Kidney epithelial cell (primary cell): ENCODE measurements around the gene PLAAT3. TPM values are rescaled to one million over a fixed set of nuclear protein-coding genes. Genes with fewer than 3 reads are reported as not detected.
"Not testable (repeated sequence)": the region's sequence is repeated elsewhere in the genome, so short reads cannot be mapped to it uniquely, and the experiment has no call there.

Experiments
- DNase-seq: peaks from one replicate; pipeline ENCODE4 v3.0.0-alpha.2; 2010; ENCODE audit warnings: low read depth
- H3K27me3 ChIP-seq: 2 replicates; pipeline ENCODE4 v1.6.0; 2011; ENCODE audit warnings: low read length; ENCODE audit not compliant: control insufficient read depth, insufficient read depth
- H3K36me3 ChIP-seq: 2 replicates; pipeline ENCODE4 v1.5.1; 2011; ENCODE audit warnings: low read length; ENCODE audit not compliant: control insufficient read depth, insufficient read depth
- H3K4me3 ChIP-seq: 2 replicates; pipeline ENCODE4 v1.5.1; 2011; ENCODE audit warnings: low read depth, mild to moderate bottlenecking, control low read depth, low read length
- total RNA-seq: library from RNA; depleted of rRNA; stranded (reverse); fragments of >200 nt; gene quantifications from 2 replicates; pipeline ENCODE4 v1.2.3, GENCODE V29; 2015
- TF ChIP-seq, protein P1 (sequence below): IDR thresholded peaks from 2 replicates; pipeline ENCODE4 v1.5.1; 2011; ENCODE audit warnings: mild to moderate bottlenecking, moderate library complexity, low read length, control low read depth, inconsistent platforms; ENCODE audit not compliant: insufficient read depth, poor library complexity, severe bottlenecking

The PLAAT3 gene
- total RNA-seq, 1 donor from 2014 or later = 81.0 TPM

DNA sequence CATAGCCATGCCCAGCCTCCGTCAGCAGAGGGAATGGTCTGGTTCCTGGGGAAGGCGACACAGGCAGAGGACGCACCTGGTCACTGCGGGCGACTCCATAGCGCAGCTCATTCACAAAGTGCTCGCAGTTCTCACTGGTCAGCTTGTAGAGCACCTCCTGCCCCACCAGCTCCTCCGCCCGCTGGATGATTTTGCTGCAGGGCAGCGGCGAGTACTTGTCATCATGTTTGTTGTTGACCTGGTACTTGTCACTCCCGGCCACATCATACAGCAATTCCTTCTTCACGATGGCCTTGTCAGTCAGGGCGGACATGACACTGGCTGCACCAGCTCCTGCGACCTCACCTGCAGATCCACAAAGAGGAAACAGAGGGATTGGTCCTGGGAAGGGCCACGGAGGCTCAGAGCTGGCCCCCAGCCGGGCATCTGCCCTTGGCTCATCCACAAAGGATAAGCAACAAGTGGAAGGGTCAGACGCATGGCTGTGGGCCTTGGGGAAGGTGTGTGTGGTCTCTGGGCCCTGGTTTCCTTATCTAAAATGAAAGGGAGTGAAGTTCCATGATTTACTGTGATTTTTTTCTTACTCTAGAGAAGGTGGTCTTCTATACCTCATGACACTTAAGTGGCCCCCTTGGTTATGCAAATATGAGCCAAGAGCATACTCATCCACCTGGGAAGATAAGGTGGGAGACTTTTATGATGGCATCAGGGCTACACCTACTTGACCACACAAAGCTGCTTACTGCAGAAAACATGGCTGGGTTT, 24.0 kb downstream of the PLAAT3 start:
- Histone ChIP-seq H3K27me3 (no peaks in the 10 kb centered on the region), H3K4me3 (no peak overlapping the region), H3K36me3 (peaks cover 2% of the 10 kb centered on the region)
- TF ChIP-seq, protein P1, sequence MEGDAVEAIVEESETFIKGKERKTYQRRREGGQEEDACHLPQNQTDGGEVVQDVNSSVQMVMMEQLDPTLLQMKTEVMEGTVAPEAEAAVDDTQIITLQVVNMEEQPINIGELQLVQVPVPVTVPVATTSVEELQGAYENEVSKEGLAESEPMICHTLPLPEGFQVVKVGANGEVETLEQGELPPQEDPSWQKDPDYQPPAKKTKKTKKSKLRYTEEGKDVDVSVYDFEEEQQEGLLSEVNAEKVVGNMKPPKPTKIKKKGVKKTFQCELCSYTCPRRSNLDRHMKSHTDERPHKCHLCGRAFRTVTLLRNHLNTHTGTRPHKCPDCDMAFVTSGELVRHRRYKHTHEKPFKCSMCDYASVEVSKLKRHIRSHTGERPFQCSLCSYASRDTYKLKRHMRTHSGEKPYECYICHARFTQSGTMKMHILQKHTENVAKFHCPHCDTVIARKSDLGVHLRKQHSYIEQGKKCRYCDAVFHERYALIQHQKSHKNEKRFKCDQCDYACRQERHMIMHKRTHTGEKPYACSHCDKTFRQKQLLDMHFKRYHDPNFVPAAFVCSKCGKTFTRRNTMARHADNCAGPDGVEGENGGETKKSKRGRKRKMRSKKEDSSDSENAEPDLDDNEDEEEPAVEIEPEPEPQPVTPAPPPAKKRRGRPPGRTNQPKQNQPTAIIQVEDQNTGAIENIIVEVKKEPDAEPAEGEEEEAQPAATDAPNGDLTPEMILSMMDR = no peak
- DNase-seq = no peak

DNA sequence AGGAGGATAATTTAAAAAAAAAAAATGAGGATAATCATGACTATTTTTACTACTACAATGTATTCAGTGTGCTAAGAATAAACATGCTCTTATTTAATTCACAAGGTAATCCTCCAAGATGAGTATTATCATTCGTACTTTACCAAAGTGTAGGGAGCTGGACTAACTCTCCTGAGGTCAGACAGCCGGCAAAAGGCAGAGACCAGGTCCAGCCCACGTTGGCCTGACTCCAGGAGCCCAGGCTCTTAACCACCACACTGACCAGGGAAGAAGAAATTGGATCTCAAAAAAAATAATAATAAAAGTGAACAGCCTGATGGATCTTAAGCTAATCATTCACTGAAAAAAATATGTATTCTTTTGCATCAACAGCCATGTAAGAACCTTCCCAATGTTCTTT, 25.2 kb downstream of the PLAAT3 start:
- Histone ChIP-seq H3K36me3 (peaks cover 2% of the 10 kb centered on the region), H3K4me3 (no peak overlapping the region), H3K27me3 (no peaks in the 10 kb centered on the region)
- TF ChIP-seq, protein P1 = no peak
- DNase-seq = no peak

DNA sequence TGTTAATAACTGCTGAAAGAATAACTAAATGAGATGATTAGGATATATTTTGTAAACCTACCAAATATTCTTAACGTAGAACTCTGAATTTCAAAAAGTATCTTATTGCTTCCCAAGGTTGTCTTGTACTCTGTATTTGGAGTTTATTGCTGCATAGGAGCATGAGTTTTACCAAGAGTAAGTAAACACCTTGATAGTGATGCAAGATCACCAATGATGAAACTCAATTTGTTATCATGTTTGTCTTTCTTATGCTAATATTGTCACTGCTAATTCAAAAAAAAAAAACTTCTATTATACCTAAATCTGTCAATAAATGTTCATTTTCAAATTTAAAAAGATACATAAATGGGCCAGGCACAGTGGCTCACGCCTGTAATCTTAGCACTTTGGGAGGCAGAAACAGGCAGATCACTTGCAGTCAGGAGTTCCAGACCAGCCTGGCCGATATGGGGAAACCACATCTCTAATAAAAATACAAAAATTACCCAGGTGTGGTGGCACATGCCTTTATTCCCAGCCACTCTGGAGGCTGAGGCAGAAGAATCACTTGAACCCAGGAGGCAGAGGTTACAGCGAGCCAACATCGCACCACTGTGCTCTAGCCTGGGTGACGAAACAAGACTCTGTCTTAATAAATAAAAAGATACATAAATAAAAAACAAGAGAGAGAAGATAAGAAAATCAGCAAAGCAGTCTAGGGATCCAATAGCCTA, 27.6 kb downstream of the PLAAT3 start:
- TF ChIP-seq, protein P1 = no peak
- Histone ChIP-seq H3K4me3 (no peak overlapping the region), H3K36me3 (peaks cover 2% of the 10 kb centered on the region), H3K27me3 (no peaks in the 10 kb centered on the region)
- DNase-seq = no peak

DNA sequence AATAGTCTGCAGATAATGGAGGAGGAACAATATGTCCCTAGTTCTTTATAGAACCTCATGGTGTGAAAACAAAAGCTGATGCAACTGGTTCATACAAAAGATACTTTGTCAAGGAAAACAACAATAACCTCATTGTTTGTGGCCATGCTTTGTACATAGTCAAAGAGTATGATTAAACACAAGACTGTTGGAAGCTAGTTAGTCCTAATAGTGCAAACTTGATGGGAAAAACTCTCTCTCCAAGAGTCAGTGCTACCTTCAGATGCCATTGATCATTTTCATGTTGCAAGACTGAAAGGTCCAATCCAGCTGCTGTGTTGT, 30.9 kb downstream of the PLAAT3 start:
- Histone ChIP-seq H3K36me3 (peaks cover 2% of the 10 kb centered on the region), H3K4me3 (no peak overlapping the region), H3K27me3 (no peaks in the 10 kb centered on the region)
- TF ChIP-seq, protein P1 = no peak
- DNase-seq = no peak

DNA sequence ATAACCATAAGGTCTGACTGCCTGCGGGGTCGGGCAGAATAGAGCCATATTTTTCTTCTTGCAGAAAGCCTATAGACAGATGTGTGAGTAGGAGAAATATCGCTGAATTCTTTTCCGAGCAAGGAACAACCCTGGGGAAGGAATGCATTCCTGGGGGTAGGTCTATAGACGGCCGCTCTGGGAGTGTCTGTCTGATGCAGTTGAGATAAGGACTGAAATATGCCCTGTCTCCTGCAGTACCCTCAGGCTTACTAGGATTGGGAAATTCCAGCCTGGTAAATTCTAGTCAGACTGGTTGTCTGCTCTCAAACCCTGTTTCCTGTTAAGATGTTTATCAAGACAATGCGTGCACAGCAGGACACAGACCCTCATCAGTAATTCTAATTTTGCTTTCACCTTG, 33.0 kb downstream of the PLAAT3 start:
- DNase-seq, H3K4me3 ChIP-seq, H3K36me3 ChIP-seq, H3K27me3 ChIP-seq: not testable (repeated sequence)

DNA sequence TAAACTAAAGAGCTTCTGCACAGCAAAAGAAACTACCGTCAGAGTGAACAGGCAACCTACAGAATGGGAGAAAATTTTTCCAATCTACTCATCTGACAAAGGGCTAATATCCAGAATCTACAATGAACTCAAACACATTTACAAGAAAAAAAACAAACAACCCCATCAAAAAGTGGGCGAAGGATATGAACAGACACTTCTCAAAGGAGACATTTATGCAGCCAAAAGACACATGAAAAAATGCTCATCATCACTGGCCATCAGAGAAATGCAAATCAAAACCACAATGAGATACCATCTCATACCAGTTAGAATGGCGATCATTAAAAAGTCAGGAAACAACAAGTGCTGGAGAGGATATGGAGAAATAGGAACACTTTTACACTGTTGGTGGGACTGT, 35.4 kb downstream of the PLAAT3 start:
- not testable (repeated sequence) for H3K4me3 ChIP-seq, H3K36me3 ChIP-seq, DNase-seq, H3K27me3 ChIP-seq
